ENCODE data around the gene PLXNA2.

Gene PLXNA2

GRCh38 chr1:208264469-208265121 lies 20.4 kb upstream of the PLXNA2 start:
- DNase-seq (ENCODE audit: low spot score): no peak

- no peak for DNase-seq (ENCODE audit: low spot score)
Measured at GRCh38 chr1:208261874-208262273, 17.7 kb upstream of the PLXNA2 start.

- no peak for DNase-seq (ENCODE audit: low spot score)
Measured at GRCh38 chr1:208258277-208258676, 14.1 kb upstream of the PLXNA2 start.

- no peak for DNase-seq (ENCODE audit: low spot score)
Measured at GRCh38 chr1:208257351-208257750, 13.2 kb upstream of the PLXNA2 start.

GRCh38 chr1:208256556-208256955 lies 12.4 kb upstream of the PLXNA2 start:
- DNase-seq (ENCODE audit: low spot score): no peak

GRCh38 chr1:208256091-208256490 lies 11.9 kb upstream of the PLXNA2 start:
- DNase-seq (ENCODE audit: low spot score): no peak

GRCh38 chr1:208254862-208255261 lies 10.7 kb upstream of the PLXNA2 start:
- peak; percentile 50 for DNase-seq (ENCODE audit: low spot score)

GRCh38 chr1:208254376-208254775 lies 10.2 kb upstream of the PLXNA2 start:
- DNase-seq (ENCODE audit: low spot score): no peak

GRCh38 chr1:208252836-208253576 lies 8.8 kb upstream of the PLXNA2 start:
- DNase-seq (ENCODE audit: low spot score): no peak

GRCh38 chr1:208251911-208252835 lies 8.0 kb upstream of the PLXNA2 start:
- peak; percentile 72 for DNase-seq (ENCODE audit: low spot score)

GRCh38 chr1:208251015-208251414 lies 6.8 kb upstream of the PLXNA2 start:
- no peak for DNase-seq (ENCODE audit: low spot score)

GRCh38 chr1:208250613-208251012 lies 6.4 kb upstream of the PLXNA2 start:
- no peak for DNase-seq (ENCODE audit: low spot score)

GRCh38 chr1:208248991-208249696 lies 5.0 kb upstream of the PLXNA2 start:
- DNase-seq (ENCODE audit: low spot score): no peak

GRCh38 chr1:208248307-208248801 lies 4.2 kb upstream of the PLXNA2 start:
- DNase-seq (ENCODE audit: low spot score): no peak

- DNase-seq (ENCODE audit: low spot score): no peak
Measured at GRCh38 chr1:208247696-208248095, 3.5 kb upstream of the PLXNA2 start.

GRCh38 chr1:208245185-208245705 lies 1.1 kb upstream of the PLXNA2 start:
- peak; percentile 84 for DNase-seq (ENCODE audit: low spot score)

GRCh38 chr1:208243527-208243966 lies 637 bp downstream of the PLXNA2 start:
- DNase-seq (ENCODE audit: low spot score): no peak

GRCh38 chr1:208242941-208243526 lies 1.1 kb downstream of the PLXNA2 start:
- no peak for DNase-seq (ENCODE audit: low spot score)

- DNase-seq (ENCODE audit: low spot score): no peak
Measured at GRCh38 chr1:208242146-208242545, 2.0 kb downstream of the PLXNA2 start.

- DNase-seq (ENCODE audit: low spot score): no peak
Measured at GRCh38 chr1:208241512-208241911, 2.7 kb downstream of the PLXNA2 start.

All from AG08396 (cell line).